H9 (cell line): ENCODE measurements around the gene MS4A18. TPM values are rescaled to one million over a fixed set of nuclear protein-coding genes. Genes with fewer than 3 reads are reported as not detected.

Source experiments
- DNase-seq: peaks from one replicate; pipeline ENCODE4 v3.0.0-alpha.2; 2017
- H2AFZ ChIP-seq: one replicate; pipeline ENCODE4 v1.6.1; 2013; ENCODE audit warnings: mild to moderate bottlenecking, low read length, control low read depth, moderate library complexity
- H2AK5ac ChIP-seq: 2 replicates; pipeline ENCODE4 v1.6.1; 2013; ENCODE audit warnings: low read length, control low read depth, mixed read lengths; ENCODE audit not compliant: insufficient read length
- H2BK120ac ChIP-seq: one replicate; pipeline ENCODE4 v1.6.1; 2013; ENCODE audit warnings: low read depth, mild to moderate bottlenecking, low read length, control low read depth, inconsistent platforms; ENCODE audit not compliant: poor library complexity, severe bottlenecking
- H2BK12ac ChIP-seq: 2 replicates; pipeline ENCODE4 v1.6.1; 2013; ENCODE audit warnings: low read length, control low read depth, mixed read lengths, low read depth; ENCODE audit not compliant: insufficient read length
- H2BK15ac ChIP-seq: 2 replicates; pipeline ENCODE4 v1.6.1; 2013; ENCODE audit warnings: low read depth, low read length, control low read depth
- H2BK20ac ChIP-seq: one replicate; pipeline ENCODE4 v1.6.1; 2013; ENCODE audit warnings: low read depth, mild to moderate bottlenecking, low read length, control low read depth, inconsistent platforms; ENCODE audit not compliant: poor library complexity, severe bottlenecking
- H2BK5ac ChIP-seq: 2 replicates; pipeline ENCODE4 v1.6.1; 2013; ENCODE audit warnings: low read length, control low read depth, mixed read lengths; ENCODE audit not compliant: insufficient read length
- H3K14ac ChIP-seq: 2 replicates; pipeline ENCODE4 v1.6.1; 2013; ENCODE audit warnings: low read length, control low read depth; ENCODE audit not compliant: insufficient read depth
- H3K18ac ChIP-seq: 2 replicates; pipeline ENCODE4 v1.6.1; 2013; ENCODE audit warnings: low read depth, mild to moderate bottlenecking, mixed read lengths, low read length, control low read depth; ENCODE audit not compliant: insufficient read length
- H3K23ac ChIP-seq: 2 replicates; pipeline ENCODE4 v1.6.1; 2013; ENCODE audit warnings: low read length, control low read depth, mixed read lengths, low read depth; ENCODE audit not compliant: insufficient read length
- H3K23me2 ChIP-seq: 2 replicates; pipeline ENCODE4 v1.6.1; 2013; ENCODE audit warnings: low read depth, mild to moderate bottlenecking, mixed read lengths, low read length, control low read depth; ENCODE audit not compliant: insufficient read length, poor library complexity, severe bottlenecking
- H3K27ac ChIP-seq: 2 replicates; pipeline ENCODE4 v1.5.1; 2013; ENCODE audit warnings: low read length, control low read depth, mixed read lengths, low read depth; ENCODE audit not compliant: insufficient read length
- H3K27me3 ChIP-seq: 2 replicates; pipeline ENCODE4 v1.6.1; 2013; ENCODE audit warnings: low read length, control low read depth, inconsistent platforms; ENCODE audit not compliant: insufficient read depth
- H3K4ac ChIP-seq: 2 replicates; pipeline ENCODE4 v1.6.1; 2013; ENCODE audit warnings: low read depth, mild to moderate bottlenecking, control low read depth, inconsistent platforms, low read length, moderate library complexity
- H3K4me1 ChIP-seq: 2 replicates; pipeline ENCODE4 v1.6.1; 2013; ENCODE audit warnings: low read length, control low read depth, inconsistent platforms; ENCODE audit not compliant: insufficient read depth
- H3K4me2 ChIP-seq: 2 replicates; pipeline ENCODE4 v1.6.1; 2013; ENCODE audit warnings: low read length, control low read depth, mixed read lengths; ENCODE audit not compliant: insufficient read length, insufficient read depth
- H3K56ac ChIP-seq: 2 replicates; pipeline ENCODE4 v1.6.1; 2013; ENCODE audit warnings: low read depth, mild to moderate bottlenecking, mixed read lengths, low read length, control low read depth; ENCODE audit not compliant: insufficient read length
- H3K79me1 ChIP-seq: 2 replicates; pipeline ENCODE4 v1.6.1; 2013; ENCODE audit warnings: low read depth, mild to moderate bottlenecking, moderate library complexity, low read length, control low read depth, inconsistent platforms; ENCODE audit not compliant: insufficient read depth, poor library complexity, severe bottlenecking
- H3K79me2 ChIP-seq: 2 replicates; pipeline ENCODE4 v1.6.1; 2013; ENCODE audit warnings: low read length, control low read depth, inconsistent platforms; ENCODE audit not compliant: insufficient read depth
- H3K9ac ChIP-seq: 2 replicates; pipeline ENCODE4 v1.6.1; 2013; ENCODE audit warnings: low read length, control low read depth, mixed read lengths; ENCODE audit not compliant: insufficient read length; ENCODE audit errors: extremely low read depth
- H3K9me3 ChIP-seq: one replicate; pipeline ENCODE4 v1.6.1; 2013; ENCODE audit warnings: low read depth, low read length, inconsistent platforms; ENCODE audit not compliant: control insufficient read depth
- H3T11ph ChIP-seq: one replicate; pipeline ENCODE4 v1.6.1; 2013; ENCODE audit warnings: mild to moderate bottlenecking, low read length, control low read depth, inconsistent platforms
- H4K20me1 ChIP-seq: one replicate; pipeline ENCODE4 v1.6.1; 2013; ENCODE audit not compliant: control insufficient read depth, insufficient read length, insufficient read depth
- H4K5ac ChIP-seq: 2 replicates; pipeline ENCODE4 v1.6.1; 2013; ENCODE audit warnings: low read depth, mild to moderate bottlenecking, mixed read lengths, low read length, control low read depth; ENCODE audit not compliant: insufficient read length
- H4K8ac ChIP-seq: replicated peaks from 2 replicates; pipeline ENCODE4 v1.6.1; 2013; ENCODE audit warnings: low read length, control low read depth, mixed read lengths, low read depth; ENCODE audit not compliant: insufficient read length
- H4K91ac ChIP-seq: 2 replicates; pipeline ENCODE4 v1.6.1; 2013; ENCODE audit warnings: low read depth, mild to moderate bottlenecking, moderate library complexity, mixed read lengths, low read length, control low read depth; ENCODE audit not compliant: insufficient read length
- H3K27ac Mint-ChIP-seq, 3 experiments: 2 replicates in 2 of 3; 3 replicates in 1 of 3; pipeline ENCODE4 v1.8.0; 2020 to 2021; ENCODE audit warnings: mixed read lengths in 3 of 3, mild to moderate bottlenecking in 1 of 3, moderate library complexity in 1 of 3
- H3K27me3 Mint-ChIP-seq: 2 replicates; pipeline ENCODE4 v1.8.0; 2021; ENCODE audit warnings: low read depth, mild to moderate bottlenecking, moderate library complexity, mixed read lengths
- H3K36me3 Mint-ChIP-seq, 3 experiments: 2 replicates in 2 of 3; 3 replicates in 1 of 3; pipeline ENCODE4 v1.8.0; 2020 to 2021; ENCODE audit warnings: low read depth in 3 of 3, mixed read lengths in 3 of 3; ENCODE audit not compliant: insufficient read depth in 1 of 3
- H3K4me1 Mint-ChIP-seq, 2 experiments: 2 replicates each; pipeline ENCODE4 v1.8.0; 2020; ENCODE audit warnings: mixed read lengths in 2 of 2
- H3K4me3 Mint-ChIP-seq, 2 experiments: 2 replicates in 1 of 2; 3 replicates in 1 of 2; pipeline ENCODE4 v1.8.0; 2020 to 2021; ENCODE audit warnings: mild to moderate bottlenecking in 2 of 2, mixed read lengths in 2 of 2, moderate library complexity in 1 of 2
- H3K9me3 Mint-ChIP-seq, 2 experiments: 2 replicates in 1 of 2; 3 replicates in 1 of 2; pipeline ENCODE4 v1.8.0; 2020; ENCODE audit warnings: mild to moderate bottlenecking in 2 of 2, mixed read lengths in 2 of 2, moderate library complexity in 1 of 2
- WGBS: extraction: QIAGEN DNeasy Blood & Tissue Kit; methylation state at CpG from one replicate; pipeline ENCODE4 v1.1.7; 2013; ENCODE audit warnings: missing lambda C conversion rate, low lambda C conversion rate, mixed read lengths; ENCODE audit not compliant: insufficient read length; ENCODE audit errors: extremely low coverage; 5-methylcytosine and 5-hydroxymethylcytosine counted together
- total RNA-seq: library from RNA; stranded (reverse); gene quantifications from 2 replicates; pipeline ENCODE4 v1.2.1, GENCODE V29; 2021
- TF ChIP-seq, protein P1 (sequence below): fragments of 200-600 bp; sonication (generic); conservative IDR thresholded peaks from 3 replicates; pipeline ENCODE4 v1.8.0; 2021; ENCODE audit warnings: antibody characterized with exemption, mild to moderate bottlenecking

Gene MS4A18
- total RNA-seq, 1 experiment from 2014 or later, result not detected

DNA sequence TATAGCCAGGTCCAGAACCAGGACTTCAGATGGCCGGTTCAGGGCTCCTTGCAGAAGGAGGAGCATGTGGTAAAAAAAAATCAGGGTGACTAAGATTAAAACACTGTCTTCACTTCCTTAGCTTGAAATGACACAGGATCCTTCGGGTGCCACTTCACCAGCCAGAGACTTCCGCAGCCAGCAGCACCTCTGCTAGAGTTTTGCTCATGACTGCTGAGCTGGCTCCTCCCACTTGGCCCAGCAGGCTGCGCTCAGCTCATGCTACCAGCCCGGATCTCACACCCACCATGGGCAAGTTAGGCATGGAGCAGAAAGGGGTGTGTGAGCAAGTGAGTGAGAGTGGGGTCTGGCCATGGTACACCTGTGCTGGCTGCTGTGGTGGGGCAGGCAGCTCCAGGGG lies 6.6 kb upstream of the MS4A18 start:
- Histone ChIP-seq H2AFZ (no peak overlapping the region), H3K27ac (no peak overlapping the region), H3T11ph (no peak overlapping the region), H2BK12ac (no peak overlapping the region), H3K14ac (no peak overlapping the region), H2BK15ac (no peak overlapping the region), H3K18ac (no peak overlapping the region), H3K23ac (no peak overlapping the region), H2BK20ac (no peak overlapping the region), H3K9ac (no peak overlapping the region), H4K20me1 (no peaks in the 10 kb centered on the region), H4K91ac (no peak overlapping the region), H2BK120ac (no peak overlapping the region), H3K4me2 (no peak overlapping the region), H4K8ac (no peak overlapping the region), H3K79me1 (no peaks in the 10 kb centered on the region), H3K4ac (no peak overlapping the region), H3K27me3 (no peaks in the 10 kb centered on the region), H3K56ac (no peak overlapping the region), H3K23me2 (no peaks in the 10 kb centered on the region), H3K9me3 (no peaks in the 10 kb centered on the region), H3K4me1 (no peaks in the 10 kb centered on the region), H2AK5ac (no peak overlapping the region), H4K5ac (no peak overlapping the region), H2BK5ac (no peak overlapping the region), H3K79me2 (no peaks in the 10 kb centered on the region)
- H3K27me3 Mint-ChIP-seq, result peaks cover 8% of the 10 kb centered on the region; the same call in 1 of the 2 replicates
- H3K4me3 Mint-ChIP-seq, result no peak overlapping the region
- no peak for DNase-seq
- peaks cover 2 to 10% (median 2%) of the 10 kb centered on the region in 3 experiments; a peak in 5 of 7 replicates for H3K36me3 Mint-ChIP-seq
- no CpG with 5 or more reads among the region's 5 CpGs for WGBS
- H3K27ac Mint-ChIP-seq, result no peak overlapping the region
- H3K9me3 Mint-ChIP-seq, result peaks cover 15 to 22% of the 10 kb centered on the region in 2 experiments
- H3K4me1 Mint-ChIP-seq, result peaks cover 3 to 6% of the 10 kb centered on the region in 2 experiments; a peak in 2 of 4 replicates
- TF ChIP-seq, protein P1, sequence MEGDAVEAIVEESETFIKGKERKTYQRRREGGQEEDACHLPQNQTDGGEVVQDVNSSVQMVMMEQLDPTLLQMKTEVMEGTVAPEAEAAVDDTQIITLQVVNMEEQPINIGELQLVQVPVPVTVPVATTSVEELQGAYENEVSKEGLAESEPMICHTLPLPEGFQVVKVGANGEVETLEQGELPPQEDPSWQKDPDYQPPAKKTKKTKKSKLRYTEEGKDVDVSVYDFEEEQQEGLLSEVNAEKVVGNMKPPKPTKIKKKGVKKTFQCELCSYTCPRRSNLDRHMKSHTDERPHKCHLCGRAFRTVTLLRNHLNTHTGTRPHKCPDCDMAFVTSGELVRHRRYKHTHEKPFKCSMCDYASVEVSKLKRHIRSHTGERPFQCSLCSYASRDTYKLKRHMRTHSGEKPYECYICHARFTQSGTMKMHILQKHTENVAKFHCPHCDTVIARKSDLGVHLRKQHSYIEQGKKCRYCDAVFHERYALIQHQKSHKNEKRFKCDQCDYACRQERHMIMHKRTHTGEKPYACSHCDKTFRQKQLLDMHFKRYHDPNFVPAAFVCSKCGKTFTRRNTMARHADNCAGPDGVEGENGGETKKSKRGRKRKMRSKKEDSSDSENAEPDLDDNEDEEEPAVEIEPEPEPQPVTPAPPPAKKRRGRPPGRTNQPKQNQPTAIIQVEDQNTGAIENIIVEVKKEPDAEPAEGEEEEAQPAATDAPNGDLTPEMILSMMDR, result no peak
